ENCODE data around the gene ANK2.
A peak's percentile ranks its signal among the peaks of the same experiment; 100 is the strongest.

Gene ANK2

GRCh38 chr4:113009461-113009860 is 40.0 kb upstream of the ANK2 start:
- no peak overlapping the region for H3K4me3 ChIP-seq (ENCODE audit: low read length)
- DNase-seq (ENCODE audit: low read depth) = no peak
- no peak for TF ChIP-seq CTCF (conservative IDR thresholded peaks at IDR 0.05; ENCODE audit: low read length)

- H3K4me3 ChIP-seq (ENCODE audit: low read length) = no peak overlapping the region
- DNase-seq (ENCODE audit: low read depth) = no peak
- TF ChIP-seq CTCF (conservative IDR thresholded peaks at IDR 0.05; ENCODE audit: low read length) = no peak
These were observed 37.2 kb upstream of the ANK2 start for GRCh38 chr4:113012122-113012725.

- H3K4me3 ChIP-seq (ENCODE audit: low read length) = no peak overlapping the region
- DNase-seq (ENCODE audit: low read depth) = peak; percentile 11
- TF ChIP-seq CTCF (conservative IDR thresholded peaks at IDR 0.05; ENCODE audit: low read length) = no peak
These were observed 36.7 kb upstream of the ANK2 start for GRCh38 chr4:113012786-113013185.

GRCh38 chr4:113013751-113014150 is 35.7 kb upstream of the ANK2 start:
- peak; percentile 66 for DNase-seq (ENCODE audit: low read depth)
- H3K4me3 ChIP-seq (ENCODE audit: low read length) = no peak overlapping the region
- TF ChIP-seq CTCF (conservative IDR thresholded peaks at IDR 0.05; ENCODE audit: low read length) = no peak

- H3K4me3 ChIP-seq (ENCODE audit: low read length) = no peak overlapping the region
- no peak for TF ChIP-seq CTCF (conservative IDR thresholded peaks at IDR 0.05; ENCODE audit: low read length)
These were observed 33.1 kb upstream of the ANK2 start for GRCh38 chr4:113016377-113016776.

GRCh38 chr4:113020966-113021365 is 28.5 kb upstream of the ANK2 start:
- H3K4me3 ChIP-seq (ENCODE audit: low read length) = no peak overlapping the region
- no peak for TF ChIP-seq CTCF (conservative IDR thresholded peaks at IDR 0.05; ENCODE audit: low read length)
- DNase-seq (ENCODE audit: low read depth) = peak; percentile 67

More at GRCh38 chr4:113016377-113016776, 33.1 kb upstream of the ANK2 start:
- no peak for DNase-seq (ENCODE audit: low read depth)

GRCh38 chr4:113024388-113024787 is 25.1 kb upstream of the ANK2 start:
- DNase-seq (ENCODE audit: low read depth) = peak; percentile 19
- H3K4me3 ChIP-seq (ENCODE audit: low read length) = no peak overlapping the region
- no peak for TF ChIP-seq CTCF (conservative IDR thresholded peaks at IDR 0.05; ENCODE audit: low read length)

All from AG10803 (cell line).